Endothelial cell of umbilical vein (primary cell): Measurements from ENCODE around the gene AGPAT1.

ENCODE experiments used
- EZH2 ChIP-seq: IDR thresholded peaks from 2 replicates; pipeline ENCODE4 v1.6.1; 2012; ENCODE audit warnings: borderline replicate concordance, low read depth, mild to moderate bottlenecking, moderate library complexity, low read length, inconsistent platforms; ENCODE audit not compliant: severe bottlenecking
- FOS ChIP-seq: IDR thresholded peaks from 2 replicates; pipeline ENCODE4 v1.6.1; 2011; ENCODE audit warnings: mild to moderate bottlenecking, low read length, moderate library complexity, borderline replicate concordance; ENCODE audit not compliant: insufficient read depth
- POLR2A ChIP-seq: IDR thresholded peaks from 2 replicates; pipeline ENCODE4 v1.6.1; 2012; ENCODE audit warnings: low read depth, mild to moderate bottlenecking, control low read depth, low read length
- POLR2AphosphoS5 ChIP-seq: IDR thresholded peaks from 2 replicates; pipeline ENCODE4 v1.6.1; 2012; ENCODE audit warnings: low read depth, mild to moderate bottlenecking, control low read depth, low read length, moderate library complexity; ENCODE audit not compliant: insufficient read depth
- TF ChIP-seq, protein P1 (sequence below), 2 donors: IDR thresholded peaks; 1 replicate in 1 of 2; 2 replicates in 1 of 2; pipeline ENCODE4 v1.5.1; 2011; ENCODE audit warnings: low read length in 2 of 2, mild to moderate bottlenecking in 2 of 2, moderate library complexity in 2 of 2, control low read depth in 1 of 2, inconsistent platforms in 1 of 2, low read depth in 1 of 2; ENCODE audit not compliant: insufficient read depth in 1 of 2; ENCODE audit errors: extremely low read depth in 1 of 2

DNA sequence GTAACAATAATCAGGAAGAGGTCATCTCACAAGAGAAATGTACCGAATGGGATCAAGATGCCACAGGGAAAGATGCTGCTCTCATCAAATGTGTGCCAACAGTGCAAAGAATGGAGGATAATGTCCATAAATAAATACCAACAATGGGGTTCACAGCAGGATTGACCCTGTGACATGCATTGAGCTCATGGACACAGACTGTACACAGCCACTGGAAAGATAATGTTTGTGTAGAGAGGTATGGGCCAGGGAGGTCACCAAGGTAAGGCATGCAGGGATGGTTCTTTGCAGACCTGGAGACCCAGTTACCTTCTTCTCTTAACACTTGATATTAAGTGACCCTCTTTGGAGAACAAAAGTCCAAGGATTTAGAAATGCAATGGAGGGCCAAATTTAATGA, 1.5 kb downstream of the AGPAT1 start:
- TF ChIP-seq, protein P1, sequence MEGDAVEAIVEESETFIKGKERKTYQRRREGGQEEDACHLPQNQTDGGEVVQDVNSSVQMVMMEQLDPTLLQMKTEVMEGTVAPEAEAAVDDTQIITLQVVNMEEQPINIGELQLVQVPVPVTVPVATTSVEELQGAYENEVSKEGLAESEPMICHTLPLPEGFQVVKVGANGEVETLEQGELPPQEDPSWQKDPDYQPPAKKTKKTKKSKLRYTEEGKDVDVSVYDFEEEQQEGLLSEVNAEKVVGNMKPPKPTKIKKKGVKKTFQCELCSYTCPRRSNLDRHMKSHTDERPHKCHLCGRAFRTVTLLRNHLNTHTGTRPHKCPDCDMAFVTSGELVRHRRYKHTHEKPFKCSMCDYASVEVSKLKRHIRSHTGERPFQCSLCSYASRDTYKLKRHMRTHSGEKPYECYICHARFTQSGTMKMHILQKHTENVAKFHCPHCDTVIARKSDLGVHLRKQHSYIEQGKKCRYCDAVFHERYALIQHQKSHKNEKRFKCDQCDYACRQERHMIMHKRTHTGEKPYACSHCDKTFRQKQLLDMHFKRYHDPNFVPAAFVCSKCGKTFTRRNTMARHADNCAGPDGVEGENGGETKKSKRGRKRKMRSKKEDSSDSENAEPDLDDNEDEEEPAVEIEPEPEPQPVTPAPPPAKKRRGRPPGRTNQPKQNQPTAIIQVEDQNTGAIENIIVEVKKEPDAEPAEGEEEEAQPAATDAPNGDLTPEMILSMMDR (IDR thresholded peaks at IDR 0.05; ENCODE audit: extremely low read depth in 1 of 2, insufficient read depth in 1 of 2, low read depth in 1 of 2, low read length in 2 of 2) = no peak
- no peak for TF ChIP-seq EZH2
- TF ChIP-seq POLR2A = no peak
- no peak for TF ChIP-seq POLR2AphosphoS5
- no peak for TF ChIP-seq FOS
